GM12878 (cell line): ENCODE data around the gene RNFT2. TPM values are rescaled to one million over a fixed set of nuclear protein-coding genes. Genes with fewer than 3 reads are reported as not detected.

ENCODE experiments used
- ATAC-seq: fragments of 200-7000 bp; cut with Tn5 transposase; 3 replicates; pipeline ENCODE4 v1.9.1; 2020; ENCODE audit warnings: mild to moderate bottlenecking, moderate library complexity
- BruUV-seq: library from RNA; stranded (reverse); fragments of 400-500 nt; replicated peaks from 2 replicates; lab custom pipeline; 2021; lab: Mats Ljungman, UMichigan
- CTCF ChIA-PET: fragments of 300-600 bp; sonication (Branson Sonifier 250); formaldehyde crosslinking; extraction: SDS; loops from one replicate; lab custom pipeline; 2021; ENCODE audit warnings: inconsistent platforms; lab: Yijun Ruan, JAX
- POLR2A ChIA-PET: fragments of 350-600 bp; formaldehyde crosslinking; extraction: SDS; loops from one replicate; lab custom pipeline; 2021; ENCODE audit warnings: inconsistent platforms; lab: Charles Lee
- RAD21 ChIA-PET: fragments of 300-600 bp; sonication (Branson Sonifier 250); formaldehyde crosslinking; loops from one replicate; lab custom pipeline; 2023; ENCODE audit warnings: antibody characterized with exemption; ENCODE audit not compliant: unreplicated experiment; lab: Charles Lee
- SMC1A ChIA-PET: fragments of 300-600 bp; sonication (Branson Sonifier 250); formaldehyde crosslinking; loops from one replicate; lab custom pipeline; 2023; ENCODE audit not compliant: unreplicated experiment, uncharacterized antibody; lab: Charles Lee
- DNase-seq: peaks from one replicate; pipeline ENCODE4 v3.0.0-alpha.2; 2011; ENCODE audit warnings: low read depth, low spot score
- FAIRE-seq: peaks from 3 replicates; lab custom pipeline; 2011; peaks lifted over from hg19 to GRCh38; lab: Jason Lieb, UNC
- H2AFZ ChIP-seq: 2 replicates; pipeline ENCODE4 v1.6.0; 2011; ENCODE audit warnings: low read depth, low read length, control low read depth; ENCODE audit not compliant: control insufficient read depth
- H3K27ac ChIP-seq: 2 replicates; pipeline ENCODE4 v1.5.1; 2011; ENCODE audit warnings: control low read depth; ENCODE audit not compliant: control insufficient read depth, insufficient read depth
- H3K27me3 ChIP-seq, 2 experiments: replicated peaks in 1 of 2; 2 replicates each; pipeline versions ENCODE4 v1.6.0 to v1.6.1; 2011; ENCODE audit warnings: low read length in 1 of 2; ENCODE audit not compliant: control insufficient read depth in 2 of 2, insufficient read depth in 2 of 2
- H3K36me3 ChIP-seq, 2 experiments: 2 replicates each; pipeline ENCODE4 v1.5.1; 2011; ENCODE audit warnings: low read length in 1 of 2; ENCODE audit not compliant: control insufficient read depth in 2 of 2, insufficient read depth in 2 of 2
- H3K4me1 ChIP-seq: 2 replicates; pipeline ENCODE4 v1.6.1; 2011; ENCODE audit warnings: mild to moderate bottlenecking, low read length, moderate library complexity, mixed read lengths; ENCODE audit not compliant: control insufficient read depth, insufficient read depth
- H3K4me2 ChIP-seq: 2 replicates; pipeline ENCODE4 v1.6.0; 2011; ENCODE audit warnings: control low read depth; ENCODE audit not compliant: control insufficient read depth, insufficient read depth
- H3K4me3 ChIP-seq: fragments of 200-600 bp; sonication (generic); 2 replicates; pipeline ENCODE4 v1.5.1; 2016
- H3K79me2 ChIP-seq: 2 replicates; pipeline ENCODE4 v1.6.0; 2011; ENCODE audit warnings: low read length; ENCODE audit not compliant: control insufficient read depth, insufficient read depth
- H3K9ac ChIP-seq: 2 replicates; pipeline ENCODE4 v1.8.0; 2011; ENCODE audit warnings: low read length, control low read depth, mixed read lengths; ENCODE audit not compliant: control insufficient read depth, insufficient read depth
- H3K9me3 ChIP-seq: replicated peaks from 3 replicates; pipeline ENCODE4 v1.5.1; 2011; ENCODE audit warnings: mild to moderate bottlenecking, low read length; ENCODE audit not compliant: control insufficient read depth, insufficient read depth
- H4K20me1 ChIP-seq: 2 replicates; pipeline ENCODE4 v1.6.0; 2011; ENCODE audit not compliant: control insufficient read depth, insufficient read depth
- BRCA1 ChIP-seq: IDR thresholded peaks from 2 replicates; pipeline ENCODE4 v1.6.1; 2011; ENCODE audit warnings: low read depth, low read length, improper control_type of control experiment
- CBX5 ChIP-seq: sonication (generic); IDR thresholded peaks from 2 replicates; pipeline ENCODE4 v1.6.1; 2016; ENCODE audit warnings: low read depth, moderate library complexity, mild to moderate bottlenecking, inconsistent platforms
- CREM ChIP-seq: IDR thresholded peaks from 2 replicates; pipeline ENCODE4 v1.6.1; 2014; ENCODE audit warnings: antibody characterized with exemption, low read depth
- LARP7 ChIP-seq: fragments of 450-650 bp; IDR thresholded peaks from 2 replicates; pipeline ENCODE4 v1.6.1; 2017; ENCODE audit warnings: mild to moderate bottlenecking
- MYC ChIP-seq: IDR thresholded peaks from 2 replicates; pipeline ENCODE4 v1.6.1; 2011; ENCODE audit warnings: mild to moderate bottlenecking, low read length, moderate library complexity, inconsistent platforms; ENCODE audit not compliant: insufficient read depth, insufficient replicate concordance, insufficient read length, severe bottlenecking
- RUNX3 ChIP-seq: IDR thresholded peaks from 2 replicates; pipeline ENCODE4 v1.6.1; 2012; ENCODE audit warnings: low read length, inconsistent platforms
- TCF7 ChIP-seq: IDR thresholded peaks from 2 replicates; pipeline ENCODE4 v1.6.1; 2014; ENCODE audit warnings: antibody characterized with exemption, borderline replicate concordance
- ZNF207 ChIP-seq: fragments of 450-650 bp; IDR thresholded peaks from 2 replicates; pipeline ENCODE4 v1.6.1; 2014; ENCODE audit warnings: antibody characterized with exemption, mild to moderate bottlenecking, borderline replicate concordance
- ZNF24 ChIP-seq: fragments of 450-650 bp; IDR thresholded peaks from 2 replicates; pipeline ENCODE4 v1.6.1; 2017; ENCODE audit warnings: antibody characterized with exemption, mild to moderate bottlenecking
- WGBS: methylation state at CpG from one replicate; pipeline ENCODE4 v1.1.6; 2016; ENCODE audit warnings: low lambda C conversion rate; ENCODE audit not compliant: insufficient replicate concordance, insufficient coverage; ENCODE audit errors: missing lambda C conversion rate; 5-methylcytosine and 5-hydroxymethylcytosine counted together
- in situ Hi-C: fragments of 300-500 bp; cut with MboI; formaldehyde crosslinking; loops from 9 replicates; pipeline ENCODE4 v1.14.3; 2018; ENCODE audit warnings: mixed read lengths
- intact Hi-C: fragments of 100-400 bp; cut with micrococcal nuclease; formaldehyde crosslinking; loops from one replicate; pipeline ENCODE4 v1.14.2; 2022; ENCODE audit not compliant: unreplicated experiment
- polyA plus RNA-seq, 11 experiments: library from polyadenylated mRNA; depleted of rRNA in 4 of 11; unstranded in 6 of 11; stranded (reverse) in 5 of 11; fragments of >200 nt; fragmentation: Nextera tagmentation in 4 of 11; fragmentation: Illumina TruSeq in 1 of 11; extraction: Ambion mirVana in 4 of 11; extraction: Trizol in 1 of 11; gene quantifications; 1 replicate in 1 of 11; 2 replicates in 10 of 11; pipeline versions ENCODE4 v1.2.1 to v1.2.3, GENCODE V29; 2011 to 2016; ENCODE audit warnings: inconsistent platforms in 2 of 11, missing spikeins in 2 of 11, low read depth in 1 of 11
- total RNA-seq, 4 experiments: library from RNA; depleted of rRNA in 3 of 4; stranded (reverse); fragments of >200 nt in 3 of 4; fragmentation: Illumina TruSeq in 1 of 4; extraction: Trizol in 1 of 4; gene quantifications; 2 replicates each; pipeline versions ENCODE4 v1.2.1 to v1.2.3, GENCODE V29; 2013 to 2021
- TF ChIP-seq, protein P1 (sequence below): fragments of 450-650 bp; IDR thresholded peaks from 2 replicates; pipeline ENCODE4 v1.6.1; 2016; ENCODE audit warnings: mild to moderate bottlenecking
- TF ChIP-seq, protein P2 (sequence below): IDR thresholded peaks from 2 replicates; pipeline ENCODE4 v1.6.1; 2011; ENCODE audit warnings: borderline replicate concordance, low read depth, mild to moderate bottlenecking, moderate library complexity, mixed read lengths, low read length; ENCODE audit not compliant: insufficient read depth; ENCODE audit errors: extremely low read length
- TF ChIP-seq, protein P3 (sequence below): fragments of 450-650 bp; IDR thresholded peaks from 2 replicates; pipeline ENCODE4 v1.6.1; 2016; ENCODE audit warnings: mild to moderate bottlenecking, moderate library complexity, borderline replicate concordance

RNFT2 gene
- total and polyA plus RNA-seq, 10 of the 15 experiments (the other 5 are each of a cell fraction or from before 2014, with no cell fraction given): 2.5 to 17.3 (median 9.7) TPM

DNA sequence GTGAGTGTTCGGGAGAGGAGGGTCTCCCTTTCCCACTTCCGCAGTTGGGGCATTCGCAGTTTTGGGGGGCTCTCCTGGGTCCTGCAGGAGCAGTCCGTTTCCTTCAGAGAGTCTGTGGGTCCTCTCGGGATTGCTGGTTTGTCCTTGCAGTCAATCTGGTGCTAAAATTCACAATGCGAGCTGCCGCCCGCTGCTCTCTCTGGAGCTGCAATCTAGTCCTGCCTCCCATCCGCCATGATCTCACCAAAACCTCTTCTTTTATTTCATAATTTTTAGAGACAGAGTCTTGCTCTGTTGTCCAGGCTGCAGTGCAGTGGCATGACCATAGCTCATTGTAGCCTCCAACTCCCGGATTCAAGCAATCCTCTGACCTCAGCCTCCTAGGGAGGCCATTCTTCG, 22.5 kb downstream of the RNFT2 start:
- SMC1A ChIA-PET: interaction anchor here (1.0 kb wide), 1 partner anchor 97 kb away, joined by 3 read pairs; no protein-coding TSS in a partner anchor
- Histone ChIP-seq H3K9ac (no peak overlapping the region), H3K4me3 (no peak overlapping the region), H3K9me3 (no peaks in the 10 kb centered on the region), H3K36me3 (peaks cover 0 to 3% of the 10 kb centered on the region in 2 experiments), H3K27ac (no peak overlapping the region), H3K79me2 (no peaks in the 10 kb centered on the region), H4K20me1 (no peaks in the 10 kb centered on the region), H2AFZ (no peak overlapping the region), H3K27me3 (no peaks in the 10 kb centered on the region), H3K4me1 (no peaks in the 10 kb centered on the region), H3K4me2 (peak overlapping the region; percentile 25; the same call in 1 of the 2 replicates)
- in situ Hi-C loops: no loop called here
- POLR2A ChIA-PET: interaction anchor here (0.6 kb wide), 1 partner anchor 106 kb away, joined by 3 read pairs; no protein-coding TSS in a partner anchor
- no peak for TF ChIP-seq ZNF207
- TF ChIP-seq LARP7: no peak
- no peak for TF ChIP-seq TCF7
- no peak for TF ChIP-seq CREM
- no peak for TF ChIP-seq RUNX3
- TF ChIP-seq, protein P1, sequence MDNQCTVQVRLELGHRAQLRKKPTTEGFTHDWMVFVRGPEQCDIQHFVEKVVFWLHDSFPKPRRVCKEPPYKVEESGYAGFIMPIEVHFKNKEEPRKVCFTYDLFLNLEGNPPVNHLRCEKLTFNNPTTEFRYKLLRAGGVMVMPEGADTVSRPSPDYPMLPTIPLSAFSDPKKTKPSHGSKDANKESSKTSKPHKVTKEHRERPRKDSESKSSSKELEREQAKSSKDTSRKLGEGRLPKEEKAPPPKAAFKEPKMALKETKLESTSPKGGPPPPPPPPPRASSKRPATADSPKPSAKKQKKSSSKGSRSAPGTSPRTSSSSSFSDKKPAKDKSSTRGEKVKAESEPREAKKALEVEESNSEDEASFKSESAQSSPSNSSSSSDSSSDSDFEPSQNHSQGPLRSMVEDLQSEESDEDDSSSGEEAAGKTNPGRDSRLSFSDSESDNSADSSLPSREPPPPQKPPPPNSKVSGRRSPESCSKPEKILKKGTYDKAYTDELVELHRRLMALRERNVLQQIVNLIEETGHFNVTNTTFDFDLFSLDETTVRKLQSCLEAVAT: no peak
- TF ChIP-seq CBX5: no peak
- TF ChIP-seq MYC: no peak
- TF ChIP-seq, protein P2, sequence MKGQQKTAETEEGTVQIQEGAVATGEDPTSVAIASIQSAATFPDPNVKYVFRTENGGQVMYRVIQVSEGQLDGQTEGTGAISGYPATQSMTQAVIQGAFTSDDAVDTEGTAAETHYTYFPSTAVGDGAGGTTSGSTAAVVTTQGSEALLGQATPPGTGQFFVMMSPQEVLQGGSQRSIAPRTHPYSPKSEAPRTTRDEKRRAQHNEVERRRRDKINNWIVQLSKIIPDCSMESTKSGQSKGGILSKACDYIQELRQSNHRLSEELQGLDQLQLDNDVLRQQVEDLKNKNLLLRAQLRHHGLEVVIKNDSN: no peak
- TF ChIP-seq, protein P3, sequence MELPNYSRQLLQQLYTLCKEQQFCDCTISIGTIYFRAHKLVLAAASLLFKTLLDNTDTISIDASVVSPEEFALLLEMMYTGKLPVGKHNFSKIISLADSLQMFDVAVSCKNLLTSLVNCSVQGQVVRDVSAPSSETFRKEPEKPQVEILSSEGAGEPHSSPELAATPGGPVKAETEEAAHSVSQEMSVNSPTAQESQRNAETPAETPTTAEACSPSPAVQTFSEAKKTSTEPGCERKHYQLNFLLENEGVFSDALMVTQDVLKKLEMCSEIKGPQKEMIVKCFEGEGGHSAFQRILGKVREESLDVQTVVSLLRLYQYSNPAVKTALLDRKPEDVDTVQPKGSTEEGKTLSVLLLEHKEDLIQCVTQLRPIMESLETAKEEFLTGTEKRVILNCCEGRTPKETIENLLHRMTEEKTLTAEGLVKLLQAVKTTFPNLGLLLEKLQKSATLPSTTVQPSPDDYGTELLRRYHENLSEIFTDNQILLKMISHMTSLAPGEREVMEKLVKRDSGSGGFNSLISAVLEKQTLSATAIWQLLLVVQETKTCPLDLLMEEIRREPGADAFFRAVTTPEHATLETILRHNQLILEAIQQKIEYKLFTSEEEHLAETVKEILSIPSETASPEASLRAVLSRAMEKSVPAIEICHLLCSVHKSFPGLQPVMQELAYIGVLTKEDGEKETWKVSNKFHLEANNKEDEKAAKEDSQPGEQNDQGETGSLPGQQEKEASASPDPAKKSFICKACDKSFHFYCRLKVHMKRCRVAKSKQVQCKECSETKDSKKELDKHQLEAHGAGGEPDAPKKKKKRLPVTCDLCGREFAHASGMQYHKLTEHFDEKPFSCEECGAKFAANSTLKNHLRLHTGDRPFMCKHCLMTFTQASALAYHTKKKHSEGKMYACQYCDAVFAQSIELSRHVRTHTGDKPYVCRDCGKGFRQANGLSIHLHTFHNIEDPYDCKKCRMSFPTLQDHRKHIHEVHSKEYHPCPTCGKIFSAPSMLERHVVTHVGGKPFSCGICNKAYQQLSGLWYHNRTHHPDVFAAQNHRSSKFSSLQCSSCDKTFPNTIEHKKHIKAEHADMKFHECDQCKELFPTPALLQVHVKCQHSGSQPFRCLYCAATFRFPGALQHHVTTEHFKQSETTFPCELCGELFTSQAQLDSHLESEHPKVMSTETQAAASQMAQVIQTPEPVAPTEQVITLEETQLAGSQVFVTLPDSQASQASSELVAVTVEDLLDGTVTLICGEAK: no peak
- no peak for TF ChIP-seq ZNF24
- no peak for TF ChIP-seq BRCA1
- DNase-seq (no peak), ATAC-seq (no peak), FAIRE-seq (no peak)
- RAD21 ChIA-PET: no interaction called here
- intact Hi-C loops: no loop called here
- WGBS: 97% methylated on average over 11 of the region's 11 CpGs
- BruUV-seq: no TSS peak
- CTCF ChIA-PET: interaction anchor here (0.8 to 2.6 kb wide), 6 partner anchors 17 to 1076 kb away, joined by 3 to 8 read pairs (median 4); no protein-coding TSS in a partner anchor
